Ishikawa (cell line): ENCODE results near the gene ERVMER34-1.

Experiments used
- CEBPB ChIP-seq: IDR thresholded peaks from 2 replicates; pipeline ENCODE4 v1.6.1; 2012
- CREB1 ChIP-seq: IDR thresholded peaks from 2 replicates; pipeline ENCODE4 v1.6.1; 2012; ENCODE audit warnings: low read depth
- EGR1 ChIP-seq: IDR thresholded peaks from 2 replicates; pipeline ENCODE4 v1.6.1; 2012
- EP300 ChIP-seq: IDR thresholded peaks from 2 replicates; pipeline ENCODE4 v1.6.1; 2012; ENCODE audit warnings: borderline replicate concordance
- FOXM1 ChIP-seq: IDR thresholded peaks from 2 replicates; pipeline ENCODE4 v1.6.1; 2012; ENCODE audit warnings: low read depth, borderline replicate concordance
- NFIC ChIP-seq: IDR thresholded peaks from 2 replicates; pipeline ENCODE4 v1.6.1; 2012
- RAD21 ChIP-seq: IDR thresholded peaks from 2 replicates; pipeline ENCODE4 v1.6.1; 2012; ENCODE audit warnings: low read depth
- TAF1 ChIP-seq: IDR thresholded peaks from 2 replicates; pipeline ENCODE4 v1.6.1; 2012; ENCODE audit warnings: low read depth, mild to moderate bottlenecking
- TCF12 ChIP-seq: IDR thresholded peaks from 2 replicates; pipeline ENCODE4 v1.6.1; 2012; ENCODE audit warnings: low read depth
- TEAD4 ChIP-seq: IDR thresholded peaks from 2 replicates; pipeline ENCODE4 v1.6.1; 2012
- YY1 ChIP-seq: IDR thresholded peaks from 2 replicates; pipeline ENCODE4 v1.6.1; 2012; ENCODE audit warnings: low read depth
- ZBTB7A ChIP-seq: IDR thresholded peaks from 2 replicates; pipeline ENCODE4 v1.6.1; 2012; ENCODE audit warnings: low read depth
- TF ChIP-seq, protein P1 (sequence below): IDR thresholded peaks from 2 replicates; pipeline ENCODE4 v1.6.1; 2012
- TF ChIP-seq, protein P2 (sequence below): IDR thresholded peaks from 2 replicates; pipeline ENCODE4 v1.6.1; 2012
- TF ChIP-seq, protein P3 (sequence below): IDR thresholded peaks from 2 replicates; pipeline ENCODE4 v1.6.1; 2012; ENCODE audit warnings: low read depth, mild to moderate bottlenecking

The ERVMER34-1 gene

DNA sequence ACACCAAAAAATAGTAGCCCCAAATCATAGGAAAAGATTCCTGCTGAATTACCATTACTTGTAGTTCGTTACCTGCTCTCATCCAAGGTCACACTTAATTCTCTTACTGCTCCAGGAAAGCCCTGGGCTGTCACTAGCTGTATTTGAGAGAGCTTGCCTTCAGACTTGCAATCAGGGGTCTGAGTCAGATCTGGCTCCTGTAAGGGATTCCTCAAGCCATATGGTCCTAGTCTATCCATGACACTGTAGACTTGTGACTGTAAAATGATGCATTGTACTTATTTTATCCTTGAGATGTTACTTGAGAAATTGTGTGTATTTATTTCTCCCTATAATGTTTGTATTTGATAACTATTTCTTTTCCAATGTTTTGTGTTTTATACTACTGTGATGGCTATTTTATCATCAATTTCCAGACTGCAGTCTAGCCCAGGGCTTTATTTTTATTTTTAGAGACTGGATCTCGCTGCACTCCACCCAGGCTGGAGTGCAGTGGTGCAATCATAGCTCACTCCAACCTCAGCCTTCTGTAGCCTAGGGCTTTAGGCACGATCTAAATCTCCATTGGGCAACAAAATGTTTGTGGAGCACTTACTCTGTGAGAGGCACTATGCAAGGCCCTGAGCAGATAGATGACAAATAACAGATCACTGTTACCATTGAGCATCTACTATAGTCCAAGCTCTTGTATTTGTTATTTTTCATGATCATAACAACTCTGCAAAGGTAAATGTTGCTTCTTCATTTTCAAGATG, 24.2 kb downstream of the ERVMER34-1 start:
- TF ChIP-seq TAF1, result no peak
- no peak for TF ChIP-seq CEBPB
- no peak for TF ChIP-seq RAD21
- no peak for TF ChIP-seq NFIC

DNA sequence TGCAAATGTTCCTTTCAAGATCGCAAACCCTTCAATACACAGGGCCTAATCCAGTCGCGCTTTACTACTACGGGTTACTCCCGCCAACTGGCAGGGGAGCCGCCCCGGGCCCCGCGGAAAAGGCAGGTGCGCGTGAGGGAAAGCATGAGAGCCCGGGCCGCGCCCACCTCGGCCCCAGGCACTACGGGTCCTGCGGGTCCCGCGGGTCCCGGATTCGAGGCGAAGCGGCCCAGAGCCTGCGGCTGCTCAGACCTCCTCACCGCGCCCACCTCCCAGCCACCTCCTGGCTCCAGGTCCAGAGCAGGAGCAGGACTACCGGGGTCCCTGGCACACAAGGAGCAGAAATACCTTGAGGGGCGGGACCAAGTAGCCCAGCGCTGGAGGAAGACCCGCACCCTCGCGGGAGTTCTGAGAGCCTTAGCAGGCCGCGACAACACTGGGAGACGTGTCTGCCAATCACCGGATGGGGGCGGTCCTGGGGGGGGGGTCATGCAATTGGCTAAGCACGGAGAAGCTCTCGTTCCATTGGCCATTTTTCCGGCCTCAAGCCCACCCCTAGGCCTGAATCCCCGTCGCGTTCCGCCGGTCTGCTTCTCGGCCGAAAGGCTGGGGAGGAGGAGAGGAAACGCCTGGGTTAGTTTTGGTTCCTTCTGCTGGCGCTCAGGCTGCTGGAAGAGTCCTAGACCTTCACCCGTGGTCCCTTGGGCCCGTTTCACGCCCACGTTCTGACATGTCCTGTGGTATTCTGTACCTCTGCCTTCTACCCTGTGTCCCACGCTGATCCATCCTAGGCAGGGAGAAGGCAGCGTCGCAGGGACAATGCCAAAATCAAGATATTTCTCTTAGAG, 29.0 kb downstream of the ERVMER34-1 start:
- TF ChIP-seq TEAD4, result 0 out of 2 replicates have a peak, but pooled peaks have one; percentile 26
- TF ChIP-seq ZBTB7A, result peak; percentile 86; the same call in 1 of the 2 replicates
- TF ChIP-seq, protein P1, sequence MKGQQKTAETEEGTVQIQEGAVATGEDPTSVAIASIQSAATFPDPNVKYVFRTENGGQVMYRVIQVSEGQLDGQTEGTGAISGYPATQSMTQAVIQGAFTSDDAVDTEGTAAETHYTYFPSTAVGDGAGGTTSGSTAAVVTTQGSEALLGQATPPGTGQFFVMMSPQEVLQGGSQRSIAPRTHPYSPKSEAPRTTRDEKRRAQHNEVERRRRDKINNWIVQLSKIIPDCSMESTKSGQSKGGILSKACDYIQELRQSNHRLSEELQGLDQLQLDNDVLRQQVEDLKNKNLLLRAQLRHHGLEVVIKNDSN, result no peak
- TF ChIP-seq YY1, result 0 out of 2 replicates have a peak, but pooled peaks have one; percentile 28
- no peak for TF ChIP-seq CEBPB
- TF ChIP-seq EGR1, result peak; percentile 5; the same call in 1 of the 2 replicates
- TF ChIP-seq RAD21, result no peak
- TF ChIP-seq, protein P2, sequence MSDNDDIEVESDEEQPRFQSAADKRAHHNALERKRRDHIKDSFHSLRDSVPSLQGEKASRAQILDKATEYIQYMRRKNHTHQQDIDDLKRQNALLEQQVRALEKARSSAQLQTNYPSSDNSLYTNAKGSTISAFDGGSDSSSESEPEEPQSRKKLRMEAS, result peak; percentile 50
- TF ChIP-seq EP300, result no peak
- TF ChIP-seq CREB1, result 0 out of 2 replicates have a peak, but pooled peaks have one; percentile 34
- TF ChIP-seq, protein P3, sequence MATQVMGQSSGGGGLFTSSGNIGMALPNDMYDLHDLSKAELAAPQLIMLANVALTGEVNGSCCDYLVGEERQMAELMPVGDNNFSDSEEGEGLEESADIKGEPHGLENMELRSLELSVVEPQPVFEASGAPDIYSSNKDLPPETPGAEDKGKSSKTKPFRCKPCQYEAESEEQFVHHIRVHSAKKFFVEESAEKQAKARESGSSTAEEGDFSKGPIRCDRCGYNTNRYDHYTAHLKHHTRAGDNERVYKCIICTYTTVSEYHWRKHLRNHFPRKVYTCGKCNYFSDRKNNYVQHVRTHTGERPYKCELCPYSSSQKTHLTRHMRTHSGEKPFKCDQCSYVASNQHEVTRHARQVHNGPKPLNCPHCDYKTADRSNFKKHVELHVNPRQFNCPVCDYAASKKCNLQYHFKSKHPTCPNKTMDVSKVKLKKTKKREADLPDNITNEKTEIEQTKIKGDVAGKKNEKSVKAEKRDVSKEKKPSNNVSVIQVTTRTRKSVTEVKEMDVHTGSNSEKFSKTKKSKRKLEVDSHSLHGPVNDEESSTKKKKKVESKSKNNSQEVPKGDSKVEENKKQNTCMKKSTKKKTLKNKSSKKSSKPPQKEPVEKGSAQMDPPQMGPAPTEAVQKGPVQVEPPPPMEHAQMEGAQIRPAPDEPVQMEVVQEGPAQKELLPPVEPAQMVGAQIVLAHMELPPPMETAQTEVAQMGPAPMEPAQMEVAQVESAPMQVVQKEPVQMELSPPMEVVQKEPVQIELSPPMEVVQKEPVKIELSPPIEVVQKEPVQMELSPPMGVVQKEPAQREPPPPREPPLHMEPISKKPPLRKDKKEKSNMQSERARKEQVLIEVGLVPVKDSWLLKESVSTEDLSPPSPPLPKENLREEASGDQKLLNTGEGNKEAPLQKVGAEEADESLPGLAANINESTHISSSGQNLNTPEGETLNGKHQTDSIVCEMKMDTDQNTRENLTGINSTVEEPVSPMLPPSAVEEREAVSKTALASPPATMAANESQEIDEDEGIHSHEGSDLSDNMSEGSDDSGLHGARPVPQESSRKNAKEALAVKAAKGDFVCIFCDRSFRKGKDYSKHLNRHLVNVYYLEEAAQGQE, result no peak
- TF ChIP-seq TCF12, result peak; percentile 65; the same call in 1 of the 2 replicates
- no peak for TF ChIP-seq FOXM1
- peak; percentile 75 for TF ChIP-seq TAF1
- TF ChIP-seq NFIC, result no peak

DNA sequence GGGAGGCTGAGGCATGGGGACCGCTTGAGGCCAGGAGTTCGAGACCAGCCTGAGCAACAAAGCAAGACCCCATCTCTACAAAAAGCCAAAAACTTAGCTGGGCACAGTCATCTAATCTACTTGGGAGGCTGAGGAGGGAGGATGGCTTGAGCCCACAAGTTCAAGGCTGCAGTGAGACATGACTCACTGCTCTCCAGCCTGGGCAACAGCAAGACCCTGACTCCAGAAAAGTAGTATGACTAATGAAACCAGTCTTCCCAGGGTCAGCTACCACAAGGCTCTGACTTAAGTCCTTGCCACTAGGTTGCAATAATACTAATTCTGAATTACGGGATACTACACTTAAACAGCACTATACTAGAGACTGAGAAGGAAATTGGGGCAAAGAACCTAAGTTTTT, 33.1 kb downstream of the ERVMER34-1 start:
- TF ChIP-seq FOXM1 (no peak), YY1 (no peak)

DNA sequence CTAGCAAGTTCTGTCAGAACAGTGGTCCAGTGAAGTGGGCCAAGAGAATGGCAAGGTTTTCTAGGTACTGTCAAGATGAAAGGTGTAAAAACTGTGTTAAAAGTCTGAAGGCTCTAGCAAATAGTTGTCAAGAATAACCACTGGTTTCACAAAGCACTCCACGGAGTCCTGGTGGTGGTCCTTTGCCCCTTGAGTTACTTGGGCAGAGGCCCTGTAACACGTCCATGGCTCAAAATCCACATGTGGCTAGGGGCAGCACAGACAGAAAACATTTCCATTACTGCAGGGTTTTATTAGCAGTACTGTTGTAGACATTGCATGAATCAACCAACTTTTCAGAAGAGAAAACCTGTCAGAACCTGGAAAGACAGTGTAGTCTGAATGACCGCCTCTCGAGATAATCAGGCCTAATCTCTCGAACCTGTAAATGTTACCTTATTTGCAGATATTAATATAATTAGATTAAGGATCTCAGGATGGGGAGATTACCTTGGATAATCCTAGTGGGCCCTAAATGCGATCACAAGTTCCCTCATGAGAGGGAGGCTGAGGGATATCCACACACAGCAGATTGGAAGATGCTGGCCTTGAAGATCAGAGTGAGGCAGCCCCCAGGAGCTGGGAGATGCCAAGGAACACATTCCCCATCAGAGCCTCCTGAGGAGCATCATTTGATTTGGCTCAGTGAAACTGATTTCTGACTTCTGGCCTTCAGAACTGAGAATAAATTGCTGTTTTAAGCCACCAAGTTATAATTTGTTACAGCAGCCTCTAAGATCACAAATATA, 34.7 kb downstream of the ERVMER34-1 start:
- TF ChIP-seq NFIC (no peak), TCF12 (no peak), EP300 (no peak), ZBTB7A (no peak), FOXM1 (no peak), TAF1 (no peak), RAD21 (no peak), YY1 (no peak)
- TF ChIP-seq, protein P2, result no peak
- TF ChIP-seq, protein P3, result no peak

DNA sequence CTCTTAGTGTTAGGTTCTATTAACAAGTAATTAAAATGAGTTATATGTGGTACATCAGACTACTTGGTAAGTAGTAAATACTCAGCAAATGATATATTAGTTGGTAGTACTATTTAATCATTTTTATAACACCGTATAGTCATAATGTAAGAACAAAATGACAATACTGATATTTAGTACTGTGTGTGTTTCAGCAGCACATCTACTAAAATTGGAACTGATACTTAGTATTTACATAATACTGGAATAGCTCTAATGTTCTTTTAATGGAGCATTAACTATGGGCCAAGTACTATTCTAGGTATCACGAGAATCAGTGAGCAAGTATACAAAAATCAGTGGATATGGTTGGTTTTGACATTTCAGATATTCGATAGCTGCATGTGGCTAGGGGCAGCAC, 35.3 kb downstream of the ERVMER34-1 start:
- TF ChIP-seq ZBTB7A (no peak), TEAD4 (no peak), YY1 (no peak), NFIC (no peak), TCF12 (no peak), TAF1 (no peak), FOXM1 (no peak), EGR1 (no peak), CREB1 (no peak)
- TF ChIP-seq, protein P3, result no peak
- TF ChIP-seq, protein P1, result no peak
